B cell (primary cell): Measurements from ENCODE around the gene BSDC1. TPM values are rescaled to one million over a fixed set of nuclear protein-coding genes. Genes with fewer than 3 reads are reported as not detected.

Experiments
- ATAC-seq: fragments of 200-7000 bp; cut with Tn5 transposase; one replicate; pipeline ENCODE4 v1.10.0; 2021; ENCODE audit warnings: low read depth, mild to moderate bottlenecking, moderate number of reproducible peaks, moderate library complexity
- CTCF ChIA-PET: fragments of 350-600 bp; sonication (Branson Sonifier 250); formaldehyde crosslinking; loops from one replicate; lab custom pipeline; 2021; ENCODE audit warnings: antibody characterized with exemption, inconsistent platforms; lab: Charles Lee
- POLR2A ChIA-PET: fragments of 350-600 bp; sonication (Branson Sonifier 250); formaldehyde crosslinking; loops from one replicate; lab custom pipeline; 2021; ENCODE audit warnings: antibody characterized with exemption; lab: Charles Lee
- DNase-seq: peaks from one replicate; pipeline ENCODE4 v3.0.0; 2013
- H2AFZ ChIP-seq: 2 replicates; pipeline ENCODE4 v1.6.1; 2012; ENCODE audit warnings: mild to moderate bottlenecking, low read depth, low read length; ENCODE audit not compliant: insufficient read depth, poor library complexity, severe bottlenecking
- H3K27ac ChIP-seq, 2 donors: 1 replicate in 1 of 2; 2 replicates in 1 of 2; pipeline ENCODE4 v1.5.1; 2012 to 2013; ENCODE audit warnings: low read length in 2 of 2, mild to moderate bottlenecking in 2 of 2, moderate library complexity in 1 of 2
- H3K27me3 ChIP-seq, 4 experiments: fragments of 200-600 bp in 1 of 4; sonication (generic) in 1 of 4; replicated peaks in 1 of 4; 1 replicate in 2 of 4; 2 replicates in 2 of 4; pipeline versions ENCODE4 v1.6.1 to v1.7.0; 2013 to 2016; ENCODE audit warnings: low read length in 3 of 4, mild to moderate bottlenecking in 2 of 4, mixed read lengths in 1 of 4, moderate library complexity in 1 of 4; ENCODE audit not compliant: insufficient read depth in 4 of 4, control insufficient read depth in 3 of 4; ENCODE audit errors: control extremely low read depth in 1 of 4
- H3K36me3 ChIP-seq, 2 experiments: replicated peaks in 1 of 2; 1 replicate in 1 of 2; 2 replicates in 1 of 2; pipeline versions ENCODE4 v1.6.1 to v1.7.1; 2013; ENCODE audit warnings: low read length in 1 of 2; ENCODE audit not compliant: insufficient read depth in 2 of 2, control insufficient read depth in 1 of 2; ENCODE audit errors: control extremely low read depth in 1 of 2, extremely low read depth in 1 of 2
- H3K4me1 ChIP-seq, 2 donors: fragments of 200-600 bp in 1 of 2; sonication (generic) in 1 of 2; 1 replicate in 1 of 2; 2 replicates in 1 of 2; pipeline versions ENCODE4 v1.5.1 to v1.6.1; 2013 to 2017; ENCODE audit warnings: low read length in 2 of 2; ENCODE audit not compliant: control insufficient read depth in 2 of 2, insufficient read depth in 2 of 2
- H3K4me2 ChIP-seq: replicated peaks from 2 replicates; pipeline ENCODE3; 2012; ENCODE audit warnings: mild to moderate bottlenecking, low read depth, low read length; ENCODE audit not compliant: poor library complexity, severe bottlenecking
- H3K4me3 ChIP-seq, 5 experiments: fragments of 200-600 bp in 1 of 5; sonication (generic) in 1 of 5; 1 replicate in 3 of 5; 2 replicates in 2 of 5; pipeline versions ENCODE4 v1.5.1 to v1.7.0; 2011 to 2016; ENCODE audit warnings: low read length in 4 of 5, mild to moderate bottlenecking in 4 of 5, low read depth in 2 of 5, control low read depth in 1 of 5, moderate library complexity in 1 of 5; ENCODE audit not compliant: insufficient read depth in 1 of 5; ENCODE audit errors: control extremely low read depth in 1 of 5, extremely low read depth in 1 of 5
- H3K79me2 ChIP-seq: fragments of 200-600 bp; sonication (generic); one replicate; pipeline ENCODE4 v1.6.0; 2016; ENCODE audit warnings: low read length; ENCODE audit not compliant: control insufficient read depth, insufficient read depth
- H3K9ac ChIP-seq: fragments of 200-600 bp; sonication (generic); 2 replicates; pipeline ENCODE4 v1.6.1; 2017; ENCODE audit warnings: mild to moderate bottlenecking, low read length, moderate library complexity
- H3K9me3 ChIP-seq, 3 donors: one replicate each; pipeline versions ENCODE4 v1.6.1 to v1.7.1; 2013; ENCODE audit warnings: low read length in 2 of 3; ENCODE audit not compliant: control insufficient read depth in 2 of 3, insufficient read depth in 1 of 3; ENCODE audit errors: control extremely low read depth in 1 of 3
- H4K20me1 ChIP-seq: 2 replicates; pipeline ENCODE4 v1.6.0; 2012; ENCODE audit warnings: mild to moderate bottlenecking, low read length; ENCODE audit not compliant: insufficient read depth, control insufficient read depth, poor library complexity, severe bottlenecking
- H3K27ac Mint-ChIP-seq: one replicate; pipeline ENCODE4 v1.8.0; 2021; ENCODE audit warnings: mixed read lengths
- H3K27me3 Mint-ChIP-seq: one replicate; pipeline ENCODE4 v1.8.0; 2021; ENCODE audit warnings: mixed read lengths
- H3K4me1 Mint-ChIP-seq: one replicate; pipeline ENCODE4 v1.8.0; 2021; ENCODE audit warnings: mixed read lengths
- H3K4me3 Mint-ChIP-seq: one replicate; pipeline ENCODE4 v1.8.0; 2021; ENCODE audit warnings: mixed read lengths
- H3K9me3 Mint-ChIP-seq: one replicate; pipeline ENCODE4 v1.8.0; 2022; ENCODE audit warnings: mixed read lengths; ENCODE audit not compliant: insufficient read depth
- EZH2 ChIP-seq: IDR thresholded peaks from 2 replicates; pipeline ENCODE4 v1.6.1; 2012; ENCODE audit warnings: borderline replicate concordance, low read depth, mild to moderate bottlenecking, moderate library complexity, low read length; ENCODE audit not compliant: insufficient read depth, poor library complexity, severe bottlenecking
- WGBS: methylation state at CpG from one replicate; pipeline ENCODE4 v1.1.5; 2013; ENCODE audit warnings: missing lambda C conversion rate; ENCODE audit not compliant: insufficient coverage; 5-methylcytosine and 5-hydroxymethylcytosine counted together
- intact Hi-C: fragments of 100-400 bp; cut with micrococcal nuclease; formaldehyde crosslinking; loops from one replicate; pipeline ENCODE4 v1.10.0; 2022
- polyA plus RNA-seq: library from polyadenylated mRNA; depleted of rRNA; stranded (reverse); fragments of >200 nt; gene quantifications from 2 replicates; pipeline ENCODE4 v1.2.3, GENCODE V29; 2012
- total RNA-seq, 2 donors: library from RNA; stranded (reverse); fragments of 120-200 nt in 1 of 2; gene quantifications; 1 replicate in 1 of 2; 2 replicates in 1 of 2; pipeline versions ENCODE4 v1.2.3 to v1.2.4, GENCODE V29; 2013 to 2022
- TF ChIP-seq, protein P1 (sequence below): fragments of 200-600 bp; IDR thresholded peaks from one replicate; pipeline ENCODE4 v1.8.0; 2022; ENCODE audit warnings: antibody characterized with exemption, mild to moderate bottlenecking

Gene BSDC1
- total and polyA plus RNA-seq, 2 donors (not counting 1 experiment from before 2014, with no cell fraction given), result 54.5 to 117 TPM

DNA sequence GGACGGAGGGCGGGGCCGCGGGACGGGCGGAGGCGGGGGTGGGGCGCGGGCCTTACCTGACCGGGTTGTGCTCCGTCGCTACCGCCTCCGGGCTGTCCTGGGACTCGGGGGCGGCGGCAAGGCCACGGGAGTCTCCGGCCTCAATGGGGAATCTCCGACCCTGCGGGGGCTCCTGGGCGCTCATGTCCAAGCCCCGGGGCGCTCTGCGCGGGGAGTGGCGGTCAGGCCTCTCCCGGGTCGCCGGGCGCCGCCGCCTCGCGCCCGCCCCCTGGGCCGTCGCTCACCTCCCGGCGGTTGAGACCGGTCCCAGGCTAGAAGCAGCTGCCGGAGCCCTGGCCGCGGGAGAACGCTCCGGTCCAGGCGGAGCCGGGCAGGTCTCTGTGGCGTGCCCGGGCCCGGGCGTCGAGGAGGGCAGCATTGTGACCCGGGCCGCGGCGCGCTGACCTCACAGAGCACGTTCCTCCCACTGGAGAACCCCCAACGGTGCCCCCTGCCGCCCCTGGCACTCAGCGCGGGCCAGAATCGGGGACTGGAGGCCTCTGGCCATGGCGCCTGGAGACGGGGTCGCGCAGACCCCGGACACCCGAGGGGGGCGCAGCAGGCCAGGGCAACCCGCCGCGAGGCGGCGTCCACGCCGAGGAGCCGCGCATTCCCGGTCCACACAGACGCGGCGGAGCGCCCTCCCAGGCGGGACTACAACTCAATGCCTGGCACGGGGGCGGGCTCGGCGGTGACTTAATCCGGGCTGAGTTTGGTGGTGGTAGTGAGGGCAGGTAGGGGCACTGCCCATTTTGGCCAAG is 32.4 kb downstream of the BSDC1 start:
- H3K9ac ChIP-seq, result peak overlapping the region; percentile 57

More for the DNA sequence above, 32.4 kb downstream of the BSDC1 start:
- peaks cover 29% of the 10 kb centered on the region for H3K4me1 Mint-ChIP-seq
- no peaks in the 10 kb centered on the region for H3K27me3 Mint-ChIP-seq
- peak overlapping the region; percentile 94 for H3K4me2 ChIP-seq
- no peak overlapping the region for H3K27ac Mint-ChIP-seq
- ATAC-seq, result peak; percentile 46
- no peaks in the 10 kb centered on the region for H4K20me1 ChIP-seq
- H3K4me3 ChIP-seq, result peak overlapping the region in 3 of 5 experiments; percentile 51 to 54 (median 54)
- TF ChIP-seq EZH2, result no peak
- TF ChIP-seq, protein P1, sequence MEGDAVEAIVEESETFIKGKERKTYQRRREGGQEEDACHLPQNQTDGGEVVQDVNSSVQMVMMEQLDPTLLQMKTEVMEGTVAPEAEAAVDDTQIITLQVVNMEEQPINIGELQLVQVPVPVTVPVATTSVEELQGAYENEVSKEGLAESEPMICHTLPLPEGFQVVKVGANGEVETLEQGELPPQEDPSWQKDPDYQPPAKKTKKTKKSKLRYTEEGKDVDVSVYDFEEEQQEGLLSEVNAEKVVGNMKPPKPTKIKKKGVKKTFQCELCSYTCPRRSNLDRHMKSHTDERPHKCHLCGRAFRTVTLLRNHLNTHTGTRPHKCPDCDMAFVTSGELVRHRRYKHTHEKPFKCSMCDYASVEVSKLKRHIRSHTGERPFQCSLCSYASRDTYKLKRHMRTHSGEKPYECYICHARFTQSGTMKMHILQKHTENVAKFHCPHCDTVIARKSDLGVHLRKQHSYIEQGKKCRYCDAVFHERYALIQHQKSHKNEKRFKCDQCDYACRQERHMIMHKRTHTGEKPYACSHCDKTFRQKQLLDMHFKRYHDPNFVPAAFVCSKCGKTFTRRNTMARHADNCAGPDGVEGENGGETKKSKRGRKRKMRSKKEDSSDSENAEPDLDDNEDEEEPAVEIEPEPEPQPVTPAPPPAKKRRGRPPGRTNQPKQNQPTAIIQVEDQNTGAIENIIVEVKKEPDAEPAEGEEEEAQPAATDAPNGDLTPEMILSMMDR, result no peak
- DNase-seq, result peak; percentile 65
- peaks cover 22 to 35% of the 10 kb centered on the region in 2 donors for H3K4me1 ChIP-seq
- no peaks in the 10 kb centered on the region for H3K27me3 ChIP-seq
- ChIA-PET POLR2A (interaction anchor here (0.6 kb wide), 1 partner anchor 120 kb away, joined by 3 read pairs; no protein-coding TSS in a partner anchor), CTCF (interaction anchor here (1.5 kb wide), 1 partner anchor 121 kb away, joined by 4 read pairs; no protein-coding TSS in a partner anchor)
- no peak overlapping the region for H3K27ac ChIP-seq
- H2AFZ ChIP-seq, result peak overlapping the region; percentile 53
- 6% methylated on average over 84 of the region's 91 CpGs for WGBS
- H3K9me3 ChIP-seq, result no peaks in the 10 kb centered on the region
- peak overlapping the region; percentile 78 for H3K4me3 Mint-ChIP-seq
- H3K36me3 ChIP-seq, result peaks cover 0 to 16% of the 10 kb centered on the region in 2 experiments
- no peaks in the 10 kb centered on the region for H3K79me2 ChIP-seq
- no peaks in the 10 kb centered on the region for H3K9me3 Mint-ChIP-seq
- intact Hi-C loops, result no loop called here
